ENCODE measurements around the gene RDX. TPM values are rescaled to one million over a fixed set of nuclear protein-coding genes. Genes with fewer than 3 reads are reported as not detected.

RDX gene
- polyA plus RNA-seq, 1 experiment = 23.4 TPM

- ChIA-PET CTCF (no interaction called here), POLR2A (no interaction called here)
- no peak overlapping the region for H3K4me3 ChIP-seq (ENCODE audit: low read depth, low read length)
- H3K27me3 ChIP-seq (ENCODE audit: control insufficient read depth, insufficient read depth, low read length) = no peaks in the 10 kb centered on the region
- peaks cover 1% of the 10 kb centered on the region; the same call in 1 of the 2 replicates for H3K36me3 ChIP-seq (ENCODE audit: control insufficient read depth, insufficient read depth, low read length)
- no peak for DNase-seq (ENCODE audit: low read depth)
- TF ChIP-seq CTCF (IDR thresholded peaks at IDR 0.05; ENCODE audit: insufficient read depth, low read depth, low read length) = no peak
Measured at GRCh38 chr11:110242746-110243145, 53.7 kb downstream of the RDX start.

- Histone ChIP-seq H3K4me3 (ENCODE audit: low read depth, low read length) (no peak overlapping the region), H3K36me3 (ENCODE audit: control insufficient read depth, insufficient read depth, low read length) (peaks cover 3% of the 10 kb centered on the region; the same call in 1 of the 2 replicates), H3K27me3 (ENCODE audit: control insufficient read depth, insufficient read depth, low read length) (no peaks in the 10 kb centered on the region)
- ChIA-PET CTCF (no interaction called here), POLR2A (no interaction called here)
- no peak for DNase-seq (ENCODE audit: low read depth)
- no peak for TF ChIP-seq CTCF (IDR thresholded peaks at IDR 0.05; ENCODE audit: insufficient read depth, low read depth, low read length)
Measured at GRCh38 chr11:110242188-110242587, 54.2 kb downstream of the RDX start.

DNA sequence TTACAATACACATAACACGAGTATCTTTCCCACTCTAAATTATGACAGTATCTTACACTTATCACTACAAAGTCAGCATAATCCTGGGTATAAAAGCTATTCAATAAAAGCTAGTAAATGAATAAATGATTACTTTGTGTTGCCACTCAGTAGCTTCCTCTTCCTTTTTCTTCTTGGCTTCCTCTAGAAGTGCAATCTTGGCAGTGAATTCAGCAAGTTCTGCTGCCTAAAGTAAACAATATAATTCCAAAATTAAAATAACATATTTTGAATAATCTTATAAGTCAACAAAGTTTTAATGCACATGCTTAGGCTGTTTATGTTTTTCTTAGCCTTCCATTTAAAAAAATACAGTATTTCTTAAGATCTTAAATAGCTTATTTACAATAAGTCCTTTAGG is 60.4 kb downstream of the RDX start:
- ChIA-PET CTCF (interaction anchor here (0.7 kb wide), 1 partner anchor 14 kb away, joined by 4 read pairs; no protein-coding TSS in a partner anchor), POLR2A (no interaction called here)
- H3K36me3 ChIP-seq (ENCODE audit: control insufficient read depth, insufficient read depth, low read length) = peaks cover 8% of the 10 kb centered on the region
- DNase-seq (ENCODE audit: low read depth) = no peak
- H3K27me3 ChIP-seq (ENCODE audit: control insufficient read depth, insufficient read depth, low read length) = no peaks in the 10 kb centered on the region
- H3K4me3 ChIP-seq (ENCODE audit: low read depth, low read length) = no peak overlapping the region
- no peak for TF ChIP-seq CTCF (IDR thresholded peaks at IDR 0.05; ENCODE audit: insufficient read depth, low read depth, low read length)

GRCh38 chr11:110230377-110230776 is 66.0 kb downstream of the RDX start:
- peaks cover 5% of the 10 kb centered on the region for H3K36me3 ChIP-seq (ENCODE audit: control insufficient read depth, insufficient read depth, low read length)
- H3K4me3 ChIP-seq (ENCODE audit: low read depth, low read length) = no peak overlapping the region
- no peak for TF ChIP-seq CTCF (IDR thresholded peaks at IDR 0.05; ENCODE audit: insufficient read depth, low read depth, low read length)
- ChIA-PET POLR2A (no interaction called here), CTCF (no interaction called here)
- DNase-seq (ENCODE audit: low read depth) = no peak
- H3K27me3 ChIP-seq (ENCODE audit: control insufficient read depth, insufficient read depth, low read length) = no peaks in the 10 kb centered on the region

- H3K27me3 ChIP-seq (ENCODE audit: control insufficient read depth, insufficient read depth, low read length) = no peaks in the 10 kb centered on the region
- no peak overlapping the region for H3K4me3 ChIP-seq (ENCODE audit: low read depth, low read length)
- POLR2A ChIA-PET = no interaction called here
- no peak for DNase-seq (ENCODE audit: low read depth)
- CTCF ChIA-PET = no interaction called here
- no peaks in the 10 kb centered on the region for H3K36me3 ChIP-seq (ENCODE audit: control insufficient read depth, insufficient read depth, low read length)
- TF ChIP-seq CTCF (IDR thresholded peaks at IDR 0.05; ENCODE audit: insufficient read depth, low read depth, low read length) = no peak
Measured at GRCh38 chr11:110219006-110219785, 77.2 kb downstream of the RDX start.
